HEK293T (cell line): ENCODE measurements around the gene LRIG1.

Source experiments
- BHLHE40 ChIP-seq: fragments of 450-650 bp; IDR thresholded peaks from 2 replicates; pipeline ENCODE4 v1.6.1; 2016; ENCODE audit warnings: mild to moderate bottlenecking, moderate library complexity, borderline replicate concordance
- ELF4 ChIP-seq: fragments of 450-650 bp; IDR thresholded peaks from 2 replicates; pipeline ENCODE4 v1.6.1; 2017; ENCODE audit warnings: antibody characterized with exemption
- FOXA1 ChIP-seq: fragments of 450-650 bp; IDR thresholded peaks from 2 replicates; pipeline ENCODE4 v1.6.1; 2016; ENCODE audit warnings: mild to moderate bottlenecking
- FOXK2 ChIP-seq: fragments of 450-650 bp; IDR thresholded peaks from 2 replicates; pipeline ENCODE4 v1.6.1; 2016; ENCODE audit warnings: mild to moderate bottlenecking
- FOXM1 ChIP-seq: fragments of 450-650 bp; IDR thresholded peaks from 2 replicates; pipeline ENCODE4 v1.6.1; 2017; ENCODE audit warnings: mild to moderate bottlenecking, borderline replicate concordance
- HDGF ChIP-seq: fragments of 450-650 bp; IDR thresholded peaks from 2 replicates; pipeline ENCODE4 v1.6.1; 2017; ENCODE audit warnings: antibody characterized with exemption, borderline replicate concordance
- LEF1 ChIP-seq: fragments of 450-650 bp; IDR thresholded peaks from 2 replicates; pipeline ENCODE4 v1.6.1; 2017; ENCODE audit warnings: mild to moderate bottlenecking, borderline replicate concordance
- NFRKB ChIP-seq: fragments of 450-650 bp; IDR thresholded peaks from 2 replicates; pipeline ENCODE4 v1.6.1; 2016; ENCODE audit warnings: mild to moderate bottlenecking, moderate library complexity
- SP1 ChIP-seq: fragments of 450-650 bp; IDR thresholded peaks from 2 replicates; pipeline ENCODE4 v1.6.1; 2017
- SUZ12 ChIP-seq: fragments of 450-650 bp; IDR thresholded peaks from 2 replicates; pipeline ENCODE4 v1.6.1; 2016; ENCODE audit warnings: mild to moderate bottlenecking
- TARDBP ChIP-seq: fragments of 450-650 bp; IDR thresholded peaks from 2 replicates; pipeline ENCODE4 v1.6.1; 2016
- ZNF384 ChIP-seq: fragments of 450-650 bp; IDR thresholded peaks from 2 replicates; pipeline ENCODE4 v1.6.1; 2016
- TF ChIP-seq, protein P1 (sequence below): fragments of 450-650 bp; IDR thresholded peaks from 2 replicates; pipeline ENCODE4 v1.6.1; 2016

DNA sequence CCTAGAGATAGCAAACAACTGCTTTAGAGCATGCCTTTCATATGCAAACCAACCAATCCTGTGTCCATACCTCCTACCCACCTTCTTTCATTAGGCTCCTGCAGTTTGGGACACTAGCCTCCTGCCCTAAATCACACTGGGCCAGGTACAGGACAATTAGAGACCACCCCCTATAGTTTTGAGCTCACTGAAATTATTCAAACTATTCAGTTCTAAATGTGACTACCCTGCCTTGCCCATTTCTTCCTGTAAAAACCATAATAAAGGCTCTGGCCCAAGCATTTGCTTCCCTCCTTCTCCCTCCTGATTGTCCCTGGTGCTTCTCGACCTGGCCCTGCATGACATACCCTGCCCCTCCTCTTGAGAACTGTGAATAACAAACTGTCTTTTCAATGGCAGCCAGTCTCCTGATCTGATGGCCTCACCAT lies 31.4 kb upstream of the LRIG1 start:
- TF ChIP-seq SP1 = no peak
- TF ChIP-seq ELF4 = no peak
- TF ChIP-seq FOXK2 = no peak
- no peak for TF ChIP-seq BHLHE40
- TF ChIP-seq LEF1 = no peak
- TF ChIP-seq SUZ12 = no peak
- TF ChIP-seq NFRKB = no peak
- no peak for TF ChIP-seq FOXM1
- TF ChIP-seq ZNF384 = no peak
- no peak for TF ChIP-seq TARDBP
- no peak for TF ChIP-seq FOXA1
- TF ChIP-seq HDGF = no peak
- TF ChIP-seq, protein P1, sequence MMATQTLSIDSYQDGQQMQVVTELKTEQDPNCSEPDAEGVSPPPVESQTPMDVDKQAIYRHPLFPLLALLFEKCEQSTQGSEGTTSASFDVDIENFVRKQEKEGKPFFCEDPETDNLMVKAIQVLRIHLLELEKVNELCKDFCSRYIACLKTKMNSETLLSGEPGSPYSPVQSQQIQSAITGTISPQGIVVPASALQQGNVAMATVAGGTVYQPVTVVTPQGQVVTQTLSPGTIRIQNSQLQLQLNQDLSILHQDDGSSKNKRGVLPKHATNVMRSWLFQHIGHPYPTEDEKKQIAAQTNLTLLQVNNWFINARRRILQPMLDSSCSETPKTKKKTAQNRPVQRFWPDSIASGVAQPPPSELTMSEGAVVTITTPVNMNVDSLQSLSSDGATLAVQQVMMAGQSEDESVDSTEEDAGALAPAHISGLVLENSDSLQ = no peak
